Fibroblast of villous mesenchyme (primary cell): ENCODE measurements around the gene RAPGEF1. TPM values are rescaled to one million over a fixed set of nuclear protein-coding genes. Genes with fewer than 3 reads are reported as not detected.
A peak's percentile ranks its signal among the peaks of the same experiment; 100 is the strongest.

Experiments used
- DNase-seq: peaks from one replicate; pipeline ENCODE4 v3.0.0-alpha.2; 2010; ENCODE audit warnings: low read depth
- H3K4me3 ChIP-seq: 2 replicates; pipeline ENCODE4 v1.5.1; 2011; ENCODE audit warnings: low read depth, mild to moderate bottlenecking, low read length
- CTCF ChIP-seq: IDR thresholded peaks from 2 replicates; pipeline ENCODE4 v1.5.1; 2012; ENCODE audit warnings: low read depth, mild to moderate bottlenecking, low read length; ENCODE audit not compliant: insufficient read depth
- total RNA-seq: library from RNA; depleted of rRNA; stranded (reverse); fragments of >200 nt; gene quantifications from 2 replicates; pipeline ENCODE4 v1.2.3, GENCODE V29; 2012

RAPGEF1 gene
- total RNA-seq, 1 donor, result 22.9 TPM

GRCh38 chr9:131736431-131736830, 3.4 kb downstream of the RAPGEF1 start:
- no peak for DNase-seq
- no peak overlapping the region for H3K4me3 ChIP-seq
- TF ChIP-seq CTCF, result no peak

- no peak for TF ChIP-seq CTCF
- DNase-seq, result no peak
- H3K4me3 ChIP-seq, result no peak overlapping the region
Observed at GRCh38 chr9:131735238-131736128, 4.4 kb downstream of the RAPGEF1 start.

- no peak for TF ChIP-seq CTCF
- H3K4me3 ChIP-seq, result no peak overlapping the region
- DNase-seq, result no peak
Observed at GRCh38 chr9:131734781-131735180, 5.1 kb downstream of the RAPGEF1 start.

- TF ChIP-seq CTCF, result no peak
- H3K4me3 ChIP-seq, result no peak overlapping the region
- DNase-seq, result no peak
Observed at GRCh38 chr9:131734165-131734610, 5.7 kb downstream of the RAPGEF1 start.

- TF ChIP-seq CTCF, result no peak
- no peak overlapping the region for H3K4me3 ChIP-seq
- DNase-seq, result peak; percentile 98
Observed at GRCh38 chr9:131733541-131734061, 6.3 kb downstream of the RAPGEF1 start.

GRCh38 chr9:131732636-131733289, 7.1 kb downstream of the RAPGEF1 start:
- no peak for DNase-seq
- no peak overlapping the region for H3K4me3 ChIP-seq
- no peak for TF ChIP-seq CTCF
